A204.1 (cell line): ENCODE results near the gene BBOF1.

ENCODE experiments used
- FAIRE-seq: peaks from 2 replicates; lab custom pipeline; 2012; peaks lifted over from hg19 to GRCh38; lab: Jason Lieb, UNC

The BBOF1 gene

DNA sequence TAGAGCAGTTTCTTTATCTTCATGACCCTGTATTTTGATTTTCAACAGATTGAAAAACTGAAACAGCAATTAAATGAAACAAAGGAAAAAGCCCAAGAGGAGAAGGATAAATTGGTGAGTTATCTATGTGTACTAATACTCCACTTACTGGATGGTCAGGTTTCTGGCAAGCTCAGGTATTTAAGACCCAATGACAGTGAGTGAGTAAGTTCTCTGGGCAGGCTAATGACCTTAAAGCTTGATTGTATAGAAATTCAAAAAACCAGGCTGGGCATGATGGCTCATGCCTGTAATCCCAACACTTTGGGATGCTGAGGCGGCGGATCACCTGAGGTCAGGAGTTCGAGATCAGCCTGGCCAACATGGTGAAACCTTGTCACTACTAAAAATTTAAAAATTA, 10.0 kb downstream of the BBOF1 start:
- no peak for FAIRE-seq

DNA sequence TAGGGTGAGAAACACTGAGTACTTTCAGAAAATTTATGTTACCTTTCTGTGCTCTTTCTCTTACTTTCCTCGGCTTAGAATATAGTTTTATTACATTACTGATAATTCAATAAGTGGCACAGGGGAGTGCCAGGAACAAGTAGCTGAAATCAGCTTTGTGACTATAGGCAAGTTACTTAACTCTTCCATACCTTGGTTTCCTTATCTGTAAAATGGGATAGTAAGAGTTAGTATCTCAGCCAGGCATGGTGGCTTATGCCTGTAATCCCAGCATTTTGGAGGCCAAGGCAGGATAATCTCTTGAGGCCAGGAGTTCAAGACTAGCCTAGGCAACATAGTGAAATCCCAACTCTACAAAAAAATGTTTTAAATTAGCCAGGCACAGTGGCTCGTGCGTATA, 15.4 kb downstream of the BBOF1 start:
- no peak for FAIRE-seq

DNA sequence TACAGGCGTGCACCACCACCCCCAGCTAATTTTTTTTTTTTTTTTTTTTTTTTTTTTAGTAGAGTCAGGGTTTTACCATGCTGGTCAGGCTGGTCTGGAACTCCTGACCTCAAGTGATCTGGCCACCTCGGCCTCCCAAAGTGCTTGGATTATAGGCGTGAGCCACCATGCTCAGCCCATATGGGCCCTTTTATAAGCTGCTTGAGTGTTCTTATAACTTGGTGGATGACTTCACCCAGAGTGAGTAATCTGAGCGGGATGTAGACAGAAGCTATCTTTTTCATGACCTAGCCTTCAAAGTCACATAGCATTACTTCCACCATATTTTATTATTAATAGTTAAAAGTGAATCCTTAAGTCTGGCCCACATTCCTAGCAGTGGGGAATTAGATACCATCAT, 16.4 kb downstream of the BBOF1 start:
- FAIRE-seq = no peak

DNA sequence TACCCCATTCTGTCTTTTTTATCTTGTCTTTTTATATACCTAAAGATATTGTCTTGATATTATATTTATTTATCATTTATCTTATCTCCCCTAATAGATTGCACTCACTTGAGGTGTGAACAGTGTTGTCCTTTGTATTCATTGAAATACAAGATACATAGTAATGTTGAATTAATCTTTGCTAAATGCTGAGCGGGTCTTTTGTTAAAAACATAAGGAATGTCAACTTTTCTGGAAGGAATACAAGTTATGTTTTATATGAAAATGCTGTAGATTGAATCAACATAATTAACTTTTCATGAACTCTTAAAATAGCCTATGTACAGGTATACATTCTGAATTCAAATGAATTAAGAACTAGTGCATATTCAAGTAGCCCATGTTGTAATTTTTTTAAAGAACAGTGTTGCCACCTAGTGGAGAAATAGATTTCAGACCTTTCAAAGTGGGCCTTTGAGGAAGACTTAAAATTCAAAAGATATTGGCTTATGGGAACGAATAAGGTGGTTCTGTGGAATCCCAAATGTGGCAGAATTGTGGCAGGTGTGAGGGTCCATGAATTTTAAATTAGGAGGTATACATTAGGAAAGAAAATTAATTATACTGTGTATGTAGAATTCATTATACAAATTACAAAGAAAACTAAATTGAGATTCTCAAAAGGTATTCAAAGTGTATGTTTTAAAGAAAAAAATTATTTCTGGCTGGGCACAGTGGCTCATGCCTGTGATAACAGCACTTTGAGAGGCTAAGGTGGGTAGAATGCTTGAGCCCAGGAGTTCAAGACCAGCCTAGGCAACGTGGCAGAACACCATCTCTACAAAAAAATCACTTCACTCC, 19.1 kb downstream of the BBOF1 start:
- peak; percentile 97 for FAIRE-seq

DNA sequence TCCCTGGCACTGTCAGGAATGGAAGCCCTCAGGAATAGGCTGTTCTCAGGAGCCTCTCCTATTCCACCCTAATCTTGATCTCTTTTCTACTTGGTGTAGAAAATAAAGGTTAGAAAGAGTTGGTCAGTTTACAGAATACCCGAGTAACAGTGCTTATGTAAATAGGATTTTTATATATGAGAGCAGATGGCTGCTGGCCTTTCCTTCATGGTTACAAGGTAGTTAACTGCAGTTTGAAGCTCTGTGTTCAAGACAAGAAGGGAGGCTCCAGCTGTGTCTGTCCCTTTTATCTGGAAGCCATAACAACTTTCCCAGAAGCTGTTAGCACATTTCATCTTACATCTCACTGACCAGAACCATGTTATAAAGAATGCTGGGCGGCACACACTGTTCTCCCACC, 23.1 kb downstream of the BBOF1 start:
- no peak for FAIRE-seq

DNA sequence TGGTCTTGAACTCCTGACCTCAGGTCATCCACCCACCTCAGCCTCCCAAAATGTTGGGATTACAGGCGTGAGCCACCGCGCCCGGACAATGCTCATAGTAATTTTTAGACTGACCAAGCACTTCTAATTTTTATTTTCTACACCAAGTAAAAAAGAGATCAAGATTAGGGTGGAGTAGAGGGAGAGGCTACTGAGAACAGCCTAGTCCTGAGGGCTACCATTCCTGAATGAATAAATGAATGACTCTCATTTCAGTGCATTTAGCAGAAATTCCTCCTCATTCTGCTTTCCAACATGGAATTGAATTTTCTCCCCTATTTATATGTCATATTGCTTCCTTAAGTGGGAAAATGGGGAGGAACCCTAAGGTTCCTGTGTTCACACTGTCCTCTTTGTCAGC, 26.4 kb downstream of the BBOF1 start:
- FAIRE-seq = no peak

DNA sequence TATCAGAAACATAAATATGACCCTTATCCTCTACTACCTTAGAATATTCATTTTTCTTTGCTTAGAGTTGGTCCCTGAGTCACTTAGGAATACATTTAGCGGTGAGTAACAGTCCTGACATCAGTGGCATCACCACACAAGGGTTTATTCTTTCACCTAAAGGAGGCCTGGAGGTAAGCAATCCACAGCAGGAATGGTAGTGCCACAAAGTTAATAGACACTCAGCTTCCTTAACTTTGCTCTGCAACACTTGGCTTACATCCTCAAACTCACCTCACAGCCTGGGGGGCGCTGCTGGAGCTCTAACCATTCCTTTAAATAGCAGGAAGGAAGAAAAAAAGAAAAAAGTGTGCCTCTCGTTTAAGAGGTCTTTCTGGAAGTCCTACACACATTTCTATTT, 29.1 kb downstream of the BBOF1 start:
- no peak for FAIRE-seq

DNA sequence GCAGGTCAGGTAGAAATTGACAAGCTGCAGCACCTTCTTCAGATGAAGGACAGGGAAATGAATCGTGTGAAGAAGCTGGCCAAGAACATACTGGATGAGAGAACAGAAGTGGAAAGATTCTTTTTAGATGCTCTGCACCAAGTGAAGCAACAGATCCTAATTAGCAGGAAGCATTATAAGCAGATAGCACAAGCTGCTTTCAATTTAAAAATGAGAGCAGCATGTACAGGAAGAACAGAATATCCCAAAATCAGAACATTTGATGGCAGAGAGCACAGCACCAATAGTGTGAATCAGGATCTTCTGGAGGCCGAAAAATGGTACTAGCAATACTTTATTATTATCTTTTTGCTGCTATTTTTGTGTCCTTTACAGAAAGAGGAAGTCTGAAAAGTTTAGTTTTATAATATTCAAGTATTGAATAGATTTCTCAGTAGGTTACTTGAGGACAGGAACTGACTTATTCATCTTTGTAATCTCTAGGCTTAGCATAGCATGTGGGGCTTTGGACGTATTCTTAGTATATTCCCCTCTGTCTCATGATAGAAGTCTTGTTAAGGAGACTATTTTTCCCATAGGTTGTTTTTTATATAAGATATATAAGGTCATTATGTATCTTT, 30.8 kb downstream of the BBOF1 start:
- no peak for FAIRE-seq

DNA sequence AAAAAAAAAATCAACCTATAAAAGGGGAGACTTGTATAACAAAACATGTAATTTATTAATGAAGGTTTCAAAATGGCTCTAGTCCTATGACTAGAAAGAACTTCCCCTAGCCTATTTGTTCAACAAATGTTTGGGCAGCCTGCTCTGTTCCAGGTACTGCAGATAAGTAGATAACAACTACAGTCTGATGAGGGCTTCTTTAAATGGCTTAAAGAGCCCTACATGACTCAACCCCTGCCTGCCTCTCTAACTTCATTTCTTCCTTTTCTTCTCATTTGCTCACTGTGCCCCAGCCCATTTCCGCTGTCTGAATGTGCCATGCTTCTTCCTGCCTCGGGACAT, 43.6 kb downstream of the BBOF1 start:
- FAIRE-seq = no peak

DNA sequence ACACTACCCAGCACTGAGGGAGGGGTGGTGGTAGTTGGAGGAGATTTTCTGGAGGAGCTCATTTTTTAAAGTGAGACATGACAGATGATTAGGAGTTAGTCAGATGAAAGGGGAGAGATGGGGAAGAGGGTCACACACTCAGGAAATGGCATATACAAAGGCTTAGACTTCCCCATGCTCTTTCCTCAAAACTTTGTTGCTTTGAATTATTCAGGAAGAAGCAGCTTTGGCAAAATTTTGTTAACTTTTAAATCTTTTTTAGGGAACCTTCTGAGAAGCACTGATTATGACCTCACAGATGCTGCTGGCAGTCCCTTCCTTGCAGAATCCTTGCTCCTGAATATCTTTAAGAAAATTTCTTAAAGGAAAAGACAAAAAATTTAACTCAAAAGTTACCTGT, 45.3 kb downstream of the BBOF1 start:
- FAIRE-seq = no peak

DNA sequence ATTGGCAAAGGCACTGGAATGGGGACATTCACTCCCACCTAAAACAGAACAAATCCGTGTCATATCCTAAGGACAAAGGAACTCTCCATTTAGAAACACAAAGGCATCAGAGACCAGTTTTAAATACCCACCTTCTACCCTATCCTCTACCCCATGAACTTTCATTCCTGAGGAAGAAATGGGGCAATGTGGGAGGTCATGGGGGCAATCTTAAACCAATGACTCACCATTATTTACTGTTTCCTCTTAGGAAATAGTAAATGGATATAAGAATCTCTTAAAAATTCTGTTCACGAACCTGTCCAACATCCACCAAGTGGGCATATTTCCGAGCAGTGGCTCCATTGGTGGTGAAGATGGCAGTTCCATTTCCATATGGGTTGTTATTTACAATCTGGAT, 45.7 kb downstream of the BBOF1 start:
- no peak for FAIRE-seq

DNA sequence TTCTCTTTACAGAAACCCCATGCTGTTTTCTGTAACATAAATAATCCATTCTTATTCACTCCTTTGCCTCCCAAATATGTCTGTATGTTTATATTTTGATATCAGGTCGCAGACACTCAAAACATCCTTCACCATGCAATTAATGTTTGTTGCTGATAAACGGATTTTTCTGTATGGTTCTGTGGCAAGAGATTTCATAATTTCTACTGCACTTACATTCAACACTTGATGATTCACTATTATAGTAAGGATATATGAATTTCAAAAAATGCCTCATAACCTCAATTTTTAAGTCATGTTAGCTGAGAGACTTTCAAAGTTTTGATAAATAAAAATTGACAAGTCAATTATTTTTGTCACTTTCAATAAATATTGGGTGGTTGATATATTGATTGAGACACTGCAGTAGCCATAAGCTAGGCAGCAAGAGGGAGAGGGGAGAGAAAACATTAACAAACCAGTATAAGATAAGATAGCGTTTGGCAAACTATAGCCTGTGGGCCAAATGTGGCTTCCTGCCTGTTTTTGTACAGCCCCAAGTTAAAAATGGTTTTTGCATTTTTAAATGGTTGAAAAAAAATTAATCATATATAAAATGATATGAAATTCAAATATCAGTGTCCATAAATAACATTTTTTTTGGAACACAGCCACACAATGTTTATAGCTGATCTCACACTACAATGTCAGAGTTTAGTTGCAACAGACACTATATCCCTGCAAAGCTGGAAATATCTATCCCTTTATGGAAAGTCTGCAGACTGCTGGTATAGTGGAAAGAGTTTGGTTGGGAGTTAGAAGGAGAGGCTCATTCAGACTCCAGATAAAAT, 46.8 kb downstream of the BBOF1 start:
- FAIRE-seq = no peak

DNA sequence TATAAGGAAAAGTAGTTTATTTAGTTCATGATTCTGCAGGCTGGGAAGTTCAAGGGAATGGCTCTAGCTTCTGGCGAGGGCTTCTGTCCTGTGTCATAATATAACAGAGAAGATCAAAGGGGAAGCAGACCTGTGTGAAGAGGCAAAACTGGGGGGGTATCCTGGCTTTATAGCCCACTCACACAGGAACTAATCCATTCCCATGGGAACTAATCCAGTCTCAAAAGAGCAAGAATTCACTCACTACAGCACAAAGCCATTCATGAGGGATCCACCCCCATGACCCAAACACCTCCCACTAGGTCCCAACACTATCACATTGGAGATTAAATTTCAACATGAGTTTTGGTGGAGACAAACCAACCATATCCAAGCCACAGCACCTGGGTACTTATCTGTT, 58.3 kb downstream of the BBOF1 start:
- FAIRE-seq = no peak

DNA sequence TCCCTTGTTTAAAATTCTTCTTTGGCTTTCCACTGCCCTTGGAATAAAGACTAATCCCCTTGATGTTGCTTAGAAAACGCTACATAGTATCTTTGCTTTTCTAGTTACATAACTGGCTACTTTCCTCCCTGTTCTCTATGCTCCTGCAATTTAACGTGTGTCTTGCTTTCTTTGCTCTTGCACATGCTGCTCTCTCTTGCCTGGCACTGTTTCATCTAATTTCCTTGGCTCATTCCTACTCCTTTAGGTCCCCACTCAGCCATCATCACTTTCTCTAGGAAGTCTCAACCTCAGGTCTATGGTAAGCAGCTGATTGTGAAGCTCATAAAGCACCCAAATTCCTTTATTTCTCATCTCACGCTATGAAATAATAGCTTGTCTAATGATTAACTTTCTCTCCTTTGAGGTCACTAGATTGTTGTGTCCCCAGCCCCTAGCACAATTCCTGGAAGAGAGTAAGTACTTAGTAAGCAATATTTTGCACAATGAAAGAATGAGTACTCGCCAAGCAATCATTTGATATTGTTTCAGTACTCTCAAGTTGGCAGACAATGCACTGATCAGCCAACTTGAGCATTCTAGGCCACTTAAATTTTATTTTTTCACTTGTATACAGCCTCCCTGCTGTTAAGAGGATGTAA, 61.8 kb downstream of the BBOF1 start:
- no peak for FAIRE-seq

DNA sequence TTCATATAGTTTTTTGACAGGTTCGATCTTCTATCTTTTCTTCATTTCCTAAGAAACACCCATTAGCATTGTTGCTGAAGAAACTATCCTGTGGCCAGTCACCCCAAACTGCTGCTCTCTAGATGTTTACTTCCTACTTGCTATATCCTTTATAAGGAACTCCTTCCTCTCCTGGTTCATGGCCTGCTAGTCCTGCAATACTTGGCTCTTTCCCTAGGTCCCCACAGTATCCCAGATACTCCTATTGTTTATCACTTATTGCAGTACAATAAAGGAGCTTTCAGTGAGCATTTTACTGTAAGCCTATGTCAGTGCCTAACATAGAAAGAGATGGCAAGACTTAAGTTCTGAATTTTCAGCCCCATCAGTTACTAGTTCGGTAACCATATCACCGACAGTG, 62.3 kb downstream of the BBOF1 start:
- no peak for FAIRE-seq

DNA sequence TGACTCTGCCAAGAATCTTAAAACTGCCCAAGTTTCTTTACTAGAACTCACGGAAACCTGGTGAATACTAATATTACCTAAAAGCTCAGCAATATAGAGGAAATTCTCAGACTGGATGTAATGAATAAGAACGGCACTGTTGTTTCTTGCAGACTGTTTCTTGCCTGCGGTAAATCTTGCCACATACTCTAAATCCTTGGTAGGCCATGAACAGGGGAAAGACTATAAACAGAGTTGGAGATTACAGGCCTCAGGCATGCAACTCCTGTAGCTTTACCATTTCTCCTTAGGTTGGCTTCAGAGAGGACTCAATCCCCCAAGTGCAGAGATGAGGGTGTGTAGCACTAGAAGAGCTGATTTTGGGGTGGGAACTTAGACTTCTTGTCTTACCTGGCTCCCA, 64.0 kb downstream of the BBOF1 start:
- FAIRE-seq = no peak

DNA sequence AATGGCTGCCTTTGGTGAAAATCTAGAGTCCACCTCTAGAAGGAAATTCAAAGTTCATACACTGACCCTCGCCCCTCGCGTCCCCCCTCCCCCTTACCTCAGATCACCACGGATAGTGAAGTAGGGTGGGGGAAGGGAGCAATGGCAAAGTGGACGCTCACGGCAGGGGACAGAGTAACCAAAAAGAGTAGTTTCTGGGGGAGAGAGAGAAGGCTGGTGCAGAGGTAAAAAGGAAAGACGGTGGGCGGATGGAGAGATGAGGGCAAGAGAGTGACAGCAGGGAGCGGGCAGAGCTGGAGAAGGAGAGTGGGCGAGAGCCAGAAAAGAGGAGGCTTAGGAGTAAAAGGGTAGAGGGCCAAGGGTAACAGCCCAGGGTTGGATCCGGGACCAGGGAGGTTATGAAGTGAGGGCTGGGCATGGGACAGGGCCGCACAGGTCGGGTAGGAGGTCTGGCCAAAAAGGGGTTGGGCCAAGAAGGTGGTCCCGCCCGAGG, 64.7 kb downstream of the BBOF1 start:
- FAIRE-seq = no peak

DNA sequence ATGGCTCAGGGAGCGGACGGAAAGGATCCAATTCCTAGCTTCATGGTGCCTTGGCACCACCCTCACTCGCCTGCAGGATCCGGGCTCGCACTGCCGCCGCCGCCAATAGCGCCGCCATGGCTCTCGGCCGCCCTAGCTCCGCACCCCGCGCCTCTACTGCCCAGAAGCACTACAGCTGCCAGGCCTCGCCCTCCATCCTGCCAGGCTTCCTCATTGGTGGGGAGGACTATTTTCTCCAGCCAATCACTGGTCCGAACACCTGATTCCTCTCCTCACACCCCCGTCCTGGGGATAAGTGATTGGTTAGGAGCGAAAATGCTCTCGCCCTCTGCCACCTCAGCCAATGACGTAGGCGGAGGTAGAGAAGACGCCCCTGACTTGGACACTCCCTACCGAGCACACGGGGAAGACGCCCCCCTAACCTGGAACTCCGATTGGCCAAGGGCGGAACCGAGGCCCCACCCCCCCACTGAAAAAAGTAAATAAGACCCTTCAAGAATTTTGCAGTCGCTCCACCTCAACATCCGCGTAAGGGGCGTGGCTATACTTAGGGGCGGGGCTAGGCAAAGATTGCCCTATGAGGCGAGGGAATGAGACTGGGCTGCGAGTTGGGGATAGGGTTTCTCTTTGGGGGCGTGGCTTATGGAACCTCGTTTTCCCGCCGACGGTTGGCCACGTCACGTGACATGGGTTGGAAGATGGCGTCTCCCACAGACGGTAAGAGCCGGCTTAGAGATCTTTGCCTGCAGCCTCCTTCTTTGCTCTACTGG, 65.3 kb downstream of the BBOF1 start, which contains the start of the genes ALDH6A1 and LIN52:
Gene ALDH6A1, minus strand, starts transcription at position 177 of the 770 bp plus-strand sequence. Its CDS starts 59 bp downstream, at position 118.
Gene LIN52, plus strand, starts transcription at position 680 of the 770 bp plus-strand sequence. Its CDS starts 19 bp downstream, at position 699.
- FAIRE-seq = peak; percentile 100

DNA sequence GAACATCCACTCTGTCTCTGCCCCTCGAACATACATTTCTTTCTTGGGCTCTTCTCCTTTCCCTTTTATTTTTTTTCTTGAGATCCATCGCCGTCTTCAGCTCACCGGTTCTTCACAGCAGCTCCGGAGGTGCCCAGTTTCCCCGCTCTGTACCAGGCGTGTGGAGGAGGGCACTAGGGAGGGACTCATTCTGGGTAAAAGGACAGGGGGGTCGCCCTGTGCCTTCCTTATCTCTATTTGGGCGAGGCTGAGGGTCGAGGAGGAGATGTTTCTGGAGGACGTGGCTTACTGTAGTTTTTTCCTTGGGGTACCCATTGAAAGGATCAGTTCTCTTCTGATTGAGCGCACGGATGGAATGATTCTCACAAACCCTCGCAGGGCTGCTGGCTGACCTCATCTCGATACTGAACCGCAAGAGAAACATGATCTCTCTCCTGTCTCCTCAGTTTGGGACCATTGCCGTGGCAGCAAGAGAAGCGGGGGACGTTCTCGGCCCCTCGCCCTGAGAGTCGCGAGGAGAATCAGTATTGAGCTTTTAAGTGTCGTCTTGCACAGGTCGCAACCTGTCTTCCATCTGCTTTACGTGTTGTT, 66.0 kb downstream of the BBOF1 start:
- FAIRE-seq = no peak

DNA sequence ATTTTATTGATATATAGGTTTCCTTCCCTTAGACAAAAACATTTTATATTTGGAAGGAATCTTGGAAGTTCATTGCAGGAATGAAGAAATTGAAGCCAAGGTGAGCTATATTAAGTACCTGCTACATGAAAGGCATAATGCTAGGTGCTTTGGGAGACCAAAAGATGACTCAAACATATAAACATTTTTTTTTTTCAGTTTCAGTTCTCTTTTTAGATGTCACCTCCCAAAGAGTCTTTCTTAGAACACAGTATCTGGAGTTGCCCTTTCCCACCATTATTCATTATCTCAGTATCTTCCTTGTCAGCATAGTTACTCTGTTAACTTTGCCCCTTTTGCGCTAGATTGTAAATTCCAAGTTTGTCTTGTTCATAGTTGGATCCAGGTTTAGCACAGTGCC, 66.7 kb downstream of the BBOF1 start:
- no peak for FAIRE-seq
